NT2/D1 (cell line): ENCODE results near the gene LPCAT4.
"Not testable (repeated sequence)": the region's sequence is repeated elsewhere in the genome, so short reads cannot be mapped to it uniquely, and the experiment has no call there.

ENCODE experiments used
- DNase-seq: peaks from one replicate; pipeline ENCODE4 v3.0.0-alpha.2; 2011; ENCODE audit warnings: low read depth, low spot score
- H3K27me3 ChIP-seq: 2 replicates; pipeline ENCODE4 v1.6.0; 2011; ENCODE audit warnings: mild to moderate bottlenecking; ENCODE audit not compliant: insufficient read length, insufficient read depth
- H3K36me3 ChIP-seq: 2 replicates; pipeline ENCODE4 v1.6.1; 2011; ENCODE audit warnings: mild to moderate bottlenecking, low read length, mixed read lengths; ENCODE audit not compliant: insufficient read depth, insufficient read length
- H3K4me1 ChIP-seq: 2 replicates; pipeline ENCODE4 v1.5.1; 2011; ENCODE audit not compliant: insufficient read depth, insufficient read length
- H3K4me3 ChIP-seq: 2 replicates; pipeline ENCODE4 v1.5.1; 2011; ENCODE audit warnings: low read depth; ENCODE audit not compliant: insufficient read length
- H3K9ac ChIP-seq: 2 replicates; pipeline ENCODE4 v1.6.0; 2011; ENCODE audit warnings: low read depth; ENCODE audit not compliant: insufficient read length
- H3K9me3 ChIP-seq: 2 replicates; pipeline ENCODE4 v1.5.1; 2011; ENCODE audit warnings: mild to moderate bottlenecking, low read length; ENCODE audit not compliant: insufficient read depth
- SUZ12 ChIP-seq: IDR thresholded peaks from 2 replicates; pipeline ENCODE4 v1.6.1; 2011; ENCODE audit not compliant: insufficient read length, insufficient read depth; ENCODE audit errors: extremely low read depth
- YY1 ChIP-seq: IDR thresholded peaks from 2 replicates; pipeline ENCODE4 v1.6.1; 2011; ENCODE audit not compliant: insufficient read length, insufficient read depth
- ZNF274 ChIP-seq: IDR thresholded peaks from 2 replicates; pipeline ENCODE4 v1.6.1; 2011; ENCODE audit warnings: mild to moderate bottlenecking, low read depth, low read length

The LPCAT4 gene

DNA sequence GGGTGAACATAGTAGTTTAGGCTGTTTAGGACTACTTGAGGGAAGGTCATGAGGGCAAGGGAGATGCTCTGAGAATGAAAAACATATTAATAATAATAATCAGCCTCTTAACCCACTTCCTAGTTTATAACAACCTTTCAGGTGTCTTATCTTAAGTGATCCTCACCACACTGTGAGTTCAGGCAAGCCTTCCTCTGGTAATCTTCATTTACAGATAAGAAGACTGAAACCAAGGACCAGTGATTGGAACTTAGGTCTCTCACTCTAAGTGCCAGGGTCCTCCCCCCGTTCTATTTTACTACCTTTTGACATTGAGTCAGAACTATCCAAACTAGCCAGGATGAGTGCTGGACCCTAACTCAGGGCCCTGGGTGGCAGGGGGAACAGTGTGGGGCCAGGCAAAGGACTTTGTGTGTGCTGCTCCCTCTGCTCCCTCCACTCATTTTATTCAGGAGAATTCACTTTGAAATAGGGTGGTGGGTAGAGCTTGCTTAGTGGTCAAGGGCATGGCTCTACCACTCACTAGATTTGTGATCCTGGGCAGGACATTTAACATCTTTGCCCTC, 18.2 kb downstream of the LPCAT4 start:
- H3K4me1 ChIP-seq = peaks cover 2% of the 10 kb centered on the region
- no peaks in the 10 kb centered on the region for H3K27me3 ChIP-seq
- no peak overlapping the region for H3K9ac ChIP-seq
- TF ChIP-seq YY1 (no peak), ZNF274 (no peak), SUZ12 (no peak)
- peaks cover 4% of the 10 kb centered on the region for H3K36me3 ChIP-seq
- DNase-seq = no peak
- H3K9me3 ChIP-seq = no peaks in the 10 kb centered on the region
- no peak overlapping the region for H3K4me3 ChIP-seq

- DNase-seq = no peak
- no peak overlapping the region for H3K9ac ChIP-seq
- H3K4me3 ChIP-seq = no peak overlapping the region
- H3K4me1 ChIP-seq = peaks cover 2% of the 10 kb centered on the region
- H3K36me3 ChIP-seq = peaks cover under 1% of the 10 kb centered on the region
- no peaks in the 10 kb centered on the region for H3K27me3 ChIP-seq
- no peaks in the 10 kb centered on the region for H3K9me3 ChIP-seq
- no peak for TF ChIP-seq SUZ12
- no peak for TF ChIP-seq YY1
- TF ChIP-seq ZNF274 = no peak
These were observed 18.9 kb downstream of the LPCAT4 start for GRCh38 chr15:34347951-34348638.

GRCh38 chr15:34342737-34343575, 24.0 kb downstream of the LPCAT4 start, which contains the start of the genes NOP10 and NUTM1:
Gene NOP10, minus strand, starts transcription at chr15:34343136. Its CDS starts 63 bp downstream, at chr15:34343073.
Gene NUTM1, plus strand, starts transcription at chr15:34343315. Its CDS starts 382 bp downstream, at chr15:34343697.
- H3K9me3 ChIP-seq = no peaks in the 10 kb centered on the region
- peak; percentile 78 for DNase-seq
- TF ChIP-seq YY1 (no peak), ZNF274 (no peak), SUZ12 (no peak)
- peak within 1 kb of the TSS; percentile 71 for H3K9ac ChIP-seq
- peaks cover 32% of the 10 kb centered on the region for H3K36me3 ChIP-seq
- H3K4me1 ChIP-seq = no peaks in the 10 kb centered on the region
- peak within 1 kb of the TSS; percentile 69 for H3K4me3 ChIP-seq
- H3K27me3 ChIP-seq = no peaks in the 10 kb centered on the region

DNA sequence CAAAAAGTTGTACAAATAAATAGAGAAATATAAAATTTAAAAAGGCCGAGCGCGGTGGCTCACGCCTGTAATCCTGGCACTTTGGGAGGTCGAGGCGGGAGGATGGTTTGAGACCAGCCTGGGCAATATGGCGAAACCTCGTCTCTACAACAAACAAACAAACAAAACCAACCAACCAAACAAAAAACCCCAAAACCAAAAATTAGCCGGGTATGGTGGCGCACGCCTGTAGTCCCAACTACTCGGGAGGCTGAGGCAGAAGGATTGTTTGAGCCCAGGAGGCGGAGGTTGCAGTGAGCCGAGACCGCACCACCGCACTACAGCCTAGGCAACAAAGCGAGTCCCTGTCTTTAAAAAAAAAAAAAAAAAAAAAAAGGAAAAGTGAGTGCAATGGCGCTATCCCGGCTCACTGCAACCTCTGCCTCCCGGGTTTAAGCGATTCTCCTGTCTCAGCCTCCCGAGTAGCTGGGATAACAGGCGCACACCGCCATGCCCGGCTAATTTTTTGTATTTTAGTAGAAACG, 24.7 kb downstream of the LPCAT4 start:
- Histone ChIP-seq H3K36me3 (peaks cover 32% of the 10 kb centered on the region), H3K4me3 (peak overlapping the region; percentile 69), H3K9ac (peak overlapping the region; percentile 71)
- not testable (repeated sequence) for H3K9me3 ChIP-seq, H3K4me1 ChIP-seq, H3K27me3 ChIP-seq, DNase-seq

GRCh38 chr15:34341381-34342212, 25.4 kb downstream of the LPCAT4 start:
- Histone ChIP-seq H3K36me3 (peaks cover 32% of the 10 kb centered on the region), H3K4me3 (peak overlapping the region; percentile 69), H3K9ac (no peak overlapping the region), H3K27me3 (peaks cover 6% of the 10 kb centered on the region), H3K9me3 (no peaks in the 10 kb centered on the region), H3K4me1 (peaks cover 2% of the 10 kb centered on the region)
- TF ChIP-seq ZNF274 (no peak), YY1 (no peak), SUZ12 (no peak)
- no peak for DNase-seq

GRCh38 chr15:34339946-34340345, 27.1 kb downstream of the LPCAT4 start:
- Histone ChIP-seq H3K4me3 (no peak overlapping the region), H3K4me1 (peaks cover 2% of the 10 kb centered on the region), H3K27me3 (peaks cover 6% of the 10 kb centered on the region), H3K9ac (no peak overlapping the region), H3K36me3 (peaks cover 32% of the 10 kb centered on the region), H3K9me3 (no peaks in the 10 kb centered on the region)
- DNase-seq = no peak
- no peak for TF ChIP-seq SUZ12
- TF ChIP-seq YY1 = no peak
- no peak for TF ChIP-seq ZNF274
